Caco-2 (cell line): ENCODE data around the gene EPHB2. TPM values are rescaled to one million over a fixed set of nuclear protein-coding genes. Genes with fewer than 3 reads are reported as not detected.

ENCODE experiments used
- BruUV-seq: library from RNA; stranded (reverse); fragments of 400-500 nt; replicated peaks from 2 replicates; lab custom pipeline; 2021; lab: Mats Ljungman, UMichigan
- CTCF ChIA-PET: fragments of 300-600 bp; sonication (Branson Sonifier 250); formaldehyde crosslinking; loops from one replicate; lab custom pipeline; 2022; ENCODE audit warnings: antibody characterized with exemption; lab: Charles Lee
- POLR2A ChIA-PET: fragments of 300-600 bp; sonication (Branson Sonifier 250); formaldehyde crosslinking; loops from one replicate; lab custom pipeline; 2022; ENCODE audit warnings: antibody characterized with exemption; lab: Charles Lee
- DNase-seq, 2 experiments: peaks; one replicate each; pipeline versions ENCODE4 v3.0.0 to v3.0.0-alpha.2; 2020 to 2022
- H3K27me3 ChIP-seq: replicated peaks from 2 replicates; pipeline ENCODE4 v1.6.0; 2011; ENCODE audit warnings: low read length; ENCODE audit not compliant: control insufficient read depth, insufficient read depth
- H3K36me3 ChIP-seq: 2 replicates; pipeline ENCODE4 v1.5.1; 2011; ENCODE audit warnings: low read length; ENCODE audit not compliant: control insufficient read depth, insufficient read depth
- H3K4me1 ChIP-seq: fragments of 250-450 bp; sonication (Bioruptor Pico); 2 replicates; pipeline ENCODE4 v1.5.1; 2020; ENCODE audit warnings: mild to moderate bottlenecking
- H3K4me3 ChIP-seq: 2 replicates; pipeline ENCODE4 v1.5.1; 2011; ENCODE audit warnings: low read depth, mild to moderate bottlenecking, control low read depth, low read length
- H3K9me3 ChIP-seq: fragments of 250-450 bp; sonication (Bioruptor Pico); 2 replicates; pipeline ENCODE4 v1.5.1; 2020; ENCODE audit warnings: mild to moderate bottlenecking, moderate library complexity
- H3K27ac Mint-ChIP-seq: one replicate; pipeline ENCODE4 v1.8.0; 2022; ENCODE audit warnings: mixed read lengths; ENCODE audit not compliant: unreplicated experiment
- H3K27me3 Mint-ChIP-seq: one replicate; pipeline ENCODE4 v1.8.0; 2022; ENCODE audit warnings: mixed read lengths; ENCODE audit not compliant: insufficient read depth, unreplicated experiment
- H3K36me3 Mint-ChIP-seq: one replicate; pipeline ENCODE4 v1.8.0; 2022; ENCODE audit warnings: mild to moderate bottlenecking, mixed read lengths; ENCODE audit not compliant: insufficient read depth, unreplicated experiment
- H3K4me1 Mint-ChIP-seq: one replicate; pipeline ENCODE4 v1.8.0; 2022; ENCODE audit warnings: low read depth, mixed read lengths; ENCODE audit not compliant: unreplicated experiment
- H3K4me3 Mint-ChIP-seq: one replicate; pipeline ENCODE4 v1.8.0; 2022; ENCODE audit warnings: mild to moderate bottlenecking, moderate library complexity, mixed read lengths; ENCODE audit not compliant: unreplicated experiment
- H3K9me3 Mint-ChIP-seq: one replicate; pipeline ENCODE4 v1.8.0; 2022; ENCODE audit warnings: mixed read lengths; ENCODE audit not compliant: unreplicated experiment
- intact Hi-C: fragments of 100-400 bp; cut with micrococcal nuclease; formaldehyde crosslinking; loops from one replicate; pipeline ENCODE4 v1.10.0; 2022; ENCODE audit not compliant: unreplicated experiment
- total RNA-seq: library from RNA; stranded (reverse); gene quantifications from 2 replicates; pipeline ENCODE4 v1.2.3, GENCODE V29; 2022
- TF ChIP-seq, protein P1 (sequence below), 2 experiments: fragments of 200-600 bp in 1 of 2; IDR thresholded peaks; 1 replicate in 1 of 2; 2 replicates in 1 of 2; pipeline versions ENCODE4 v1.5.1 to v1.8.0; 2011 to 2022; ENCODE audit warnings: antibody characterized with exemption in 1 of 2, control low read depth in 1 of 2, inconsistent platforms in 1 of 2, low read depth in 1 of 2, low read length in 1 of 2, mild to moderate bottlenecking in 1 of 2, moderate library complexity in 1 of 2; ENCODE audit not compliant: insufficient read depth in 1 of 2, severe bottlenecking in 1 of 2, unreplicated experiment in 1 of 2

Gene EPHB2
- total RNA-seq, 1 experiment from 2014 or later = 30.1 TPM

DNA sequence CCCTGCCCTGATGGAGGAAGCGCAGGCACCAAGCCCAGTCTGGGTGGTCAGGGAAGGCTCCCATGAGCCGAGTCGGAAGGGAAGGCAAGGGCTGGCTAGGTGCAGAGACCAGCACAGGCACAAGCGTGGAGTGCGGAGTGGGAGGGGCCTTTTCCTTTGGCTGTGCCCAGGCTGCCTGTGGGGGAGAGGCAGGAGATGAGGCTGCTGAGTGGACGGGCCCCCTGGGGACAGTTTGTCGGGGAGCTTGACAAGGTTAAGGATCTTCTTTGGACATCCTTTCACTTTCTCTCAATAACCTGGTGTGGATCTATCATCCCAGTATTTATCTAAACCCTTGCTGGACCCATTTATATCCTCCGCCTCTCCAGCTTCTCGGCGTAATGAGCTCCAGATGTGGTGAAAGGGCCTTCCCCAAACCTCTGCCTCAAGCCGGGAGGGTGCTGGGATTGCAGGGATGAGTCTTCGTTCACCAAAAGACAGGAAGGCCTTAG lies 42.9 kb downstream of the EPHB2 start:
- Histone ChIP-seq H3K4me3 (no peak overlapping the region), H3K9me3 (no peaks in the 10 kb centered on the region), H3K4me1 (peaks cover 7% of the 10 kb centered on the region), H3K36me3 (no peaks in the 10 kb centered on the region; the same call in 1 of the 2 replicates), H3K27me3 (no peaks in the 10 kb centered on the region)
- BruUV-seq = no TSS peak
- ChIA-PET POLR2A (no interaction called here), CTCF (no interaction called here)
- no peak for DNase-seq
- H3K27me3 Mint-ChIP-seq = no peaks in the 10 kb centered on the region
- peaks cover 11% of the 10 kb centered on the region for H3K4me1 Mint-ChIP-seq
- intact Hi-C loops = no loop called here
- no peak overlapping the region for H3K4me3 Mint-ChIP-seq
- no peaks in the 10 kb centered on the region for H3K36me3 Mint-ChIP-seq
- no peaks in the 10 kb centered on the region for H3K9me3 Mint-ChIP-seq
- H3K27ac Mint-ChIP-seq = no peak overlapping the region
- TF ChIP-seq, protein P1, sequence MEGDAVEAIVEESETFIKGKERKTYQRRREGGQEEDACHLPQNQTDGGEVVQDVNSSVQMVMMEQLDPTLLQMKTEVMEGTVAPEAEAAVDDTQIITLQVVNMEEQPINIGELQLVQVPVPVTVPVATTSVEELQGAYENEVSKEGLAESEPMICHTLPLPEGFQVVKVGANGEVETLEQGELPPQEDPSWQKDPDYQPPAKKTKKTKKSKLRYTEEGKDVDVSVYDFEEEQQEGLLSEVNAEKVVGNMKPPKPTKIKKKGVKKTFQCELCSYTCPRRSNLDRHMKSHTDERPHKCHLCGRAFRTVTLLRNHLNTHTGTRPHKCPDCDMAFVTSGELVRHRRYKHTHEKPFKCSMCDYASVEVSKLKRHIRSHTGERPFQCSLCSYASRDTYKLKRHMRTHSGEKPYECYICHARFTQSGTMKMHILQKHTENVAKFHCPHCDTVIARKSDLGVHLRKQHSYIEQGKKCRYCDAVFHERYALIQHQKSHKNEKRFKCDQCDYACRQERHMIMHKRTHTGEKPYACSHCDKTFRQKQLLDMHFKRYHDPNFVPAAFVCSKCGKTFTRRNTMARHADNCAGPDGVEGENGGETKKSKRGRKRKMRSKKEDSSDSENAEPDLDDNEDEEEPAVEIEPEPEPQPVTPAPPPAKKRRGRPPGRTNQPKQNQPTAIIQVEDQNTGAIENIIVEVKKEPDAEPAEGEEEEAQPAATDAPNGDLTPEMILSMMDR (IDR thresholded peaks at IDR 0.05; ENCODE audit: insufficient read depth in 1 of 2, low read depth in 1 of 2, low read length in 1 of 2, severe bottlenecking in 1 of 2, unreplicated experiment in 1 of 2) = no peak

DNA sequence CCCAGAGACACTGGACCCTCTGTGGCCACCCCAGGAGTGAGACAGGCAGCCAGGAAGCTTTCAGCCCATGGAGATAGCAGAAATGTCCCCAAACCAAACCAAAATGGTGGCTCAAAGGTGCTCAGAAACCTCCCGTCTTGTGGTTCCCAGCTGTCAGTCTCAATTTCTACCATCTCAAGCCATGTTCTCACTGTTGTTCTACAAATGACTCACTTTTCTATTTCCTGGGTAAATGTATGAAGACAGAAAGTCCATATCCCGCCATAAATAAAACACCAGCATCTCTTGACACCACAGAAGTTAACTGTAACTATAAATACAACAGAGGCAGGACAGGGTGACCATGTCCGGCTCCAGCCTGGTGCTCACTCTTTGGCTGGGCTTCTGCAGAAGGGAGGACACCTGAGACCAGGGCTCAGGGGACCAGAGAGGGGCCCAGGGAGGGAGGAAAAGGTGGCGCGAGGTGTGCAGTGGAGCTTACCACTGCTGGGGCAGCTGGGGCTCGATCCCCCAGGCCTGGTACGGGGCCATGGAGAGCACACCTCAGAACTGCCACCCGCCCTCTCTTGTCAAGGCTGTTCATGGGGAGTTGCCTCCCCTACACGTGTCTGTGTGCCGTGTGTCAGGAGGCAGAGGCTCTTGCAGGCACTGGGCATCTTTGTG lies 43.6 kb downstream of the EPHB2 start:
- peaks cover 11% of the 10 kb centered on the region for H3K4me1 Mint-ChIP-seq
- CTCF ChIA-PET = no interaction called here

DNA sequence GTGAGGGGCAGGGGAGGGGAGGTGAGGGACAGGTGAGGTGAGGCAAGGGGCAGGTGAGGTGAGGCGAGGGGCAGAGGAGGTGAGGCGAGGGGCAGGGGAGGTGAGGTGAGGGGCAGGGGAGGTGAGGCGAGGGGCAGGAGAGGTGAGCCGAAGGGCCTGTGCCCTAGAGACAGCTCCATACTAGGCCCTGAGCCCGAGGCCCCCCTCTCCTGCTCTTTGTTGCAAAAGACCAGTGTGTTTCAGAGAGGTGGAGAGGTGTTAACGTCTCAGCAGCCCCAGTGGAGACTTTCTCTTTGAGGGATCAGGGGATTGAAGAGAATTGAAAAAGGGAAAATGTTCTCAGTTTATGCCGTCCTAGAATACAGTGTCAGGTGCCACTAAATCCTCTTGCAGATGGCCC lies 44.2 kb downstream of the EPHB2 start:
- intact Hi-C loops = no loop called here
- Mint-ChIP-seq H3K4me3 (no peak overlapping the region), H3K27me3 (no peaks in the 10 kb centered on the region), H3K9me3 (no peaks in the 10 kb centered on the region), H3K4me1 (peaks cover 11% of the 10 kb centered on the region), H3K27ac (no peak overlapping the region), H3K36me3 (no peaks in the 10 kb centered on the region)
- ChIA-PET POLR2A (no interaction called here), CTCF (no interaction called here)
- Histone ChIP-seq H3K9me3 (no peaks in the 10 kb centered on the region), H3K4me1 (peaks cover 6% of the 10 kb centered on the region), H3K4me3 (no peak overlapping the region), H3K36me3 (no peaks in the 10 kb centered on the region; the same call in 1 of the 2 replicates), H3K27me3 (no peaks in the 10 kb centered on the region)
- TF ChIP-seq, protein P1 (IDR thresholded peaks at IDR 0.05; ENCODE audit: insufficient read depth in 1 of 2, low read depth in 1 of 2, low read length in 1 of 2, severe bottlenecking in 1 of 2, unreplicated experiment in 1 of 2) = no peak
- BruUV-seq = no TSS peak
- DNase-seq = no peak

More for the DNA sequence above, 43.6 kb downstream of the EPHB2 start:
- no TSS peak for BruUV-seq
- no peak for DNase-seq
- POLR2A ChIA-PET = no interaction called here
- Mint-ChIP-seq H3K27ac (no peak overlapping the region), H3K9me3 (no peaks in the 10 kb centered on the region), H3K4me3 (no peak overlapping the region), H3K27me3 (no peaks in the 10 kb centered on the region), H3K36me3 (no peaks in the 10 kb centered on the region)
- Histone ChIP-seq H3K9me3 (no peaks in the 10 kb centered on the region), H3K36me3 (no peaks in the 10 kb centered on the region; the same call in 1 of the 2 replicates), H3K4me3 (no peak overlapping the region), H3K27me3 (no peaks in the 10 kb centered on the region), H3K4me1 (peaks cover 7% of the 10 kb centered on the region)
- TF ChIP-seq, protein P1 (IDR thresholded peaks at IDR 0.05; ENCODE audit: insufficient read depth in 1 of 2, low read depth in 1 of 2, low read length in 1 of 2, severe bottlenecking in 1 of 2, unreplicated experiment in 1 of 2) = no peak
- intact Hi-C loops = no loop called here
